ENCODE measurements around the gene HOXA10. TPM values are rescaled to one million over a fixed set of nuclear protein-coding genes. Genes with fewer than 3 reads are reported as not detected.
A peak's percentile ranks its signal among the peaks of the same experiment; 100 is the strongest.

Gene HOXA10
- total RNA-seq, 1 donor from 2014 or later: 36.7 TPM

GRCh38 chr7:27214239-27214950 is 40.3 kb upstream of the HOXA10 start:
- no peak for TF ChIP-seq CTCF (conservative IDR thresholded peaks at IDR 0.05; ENCODE audit: low read depth, low read length)
- DNase-seq (ENCODE audit: low read depth): no peak
- H3K4me3 ChIP-seq (ENCODE audit: low read depth, low read length): no peak overlapping the region

GRCh38 chr7:27213433-27214238 is 39.5 kb upstream of the HOXA10 start:
- H3K4me3 ChIP-seq (ENCODE audit: low read depth, low read length): no peak overlapping the region
- no peak for TF ChIP-seq CTCF (conservative IDR thresholded peaks at IDR 0.05; ENCODE audit: low read depth, low read length)
- DNase-seq (ENCODE audit: low read depth): no peak

DNA sequence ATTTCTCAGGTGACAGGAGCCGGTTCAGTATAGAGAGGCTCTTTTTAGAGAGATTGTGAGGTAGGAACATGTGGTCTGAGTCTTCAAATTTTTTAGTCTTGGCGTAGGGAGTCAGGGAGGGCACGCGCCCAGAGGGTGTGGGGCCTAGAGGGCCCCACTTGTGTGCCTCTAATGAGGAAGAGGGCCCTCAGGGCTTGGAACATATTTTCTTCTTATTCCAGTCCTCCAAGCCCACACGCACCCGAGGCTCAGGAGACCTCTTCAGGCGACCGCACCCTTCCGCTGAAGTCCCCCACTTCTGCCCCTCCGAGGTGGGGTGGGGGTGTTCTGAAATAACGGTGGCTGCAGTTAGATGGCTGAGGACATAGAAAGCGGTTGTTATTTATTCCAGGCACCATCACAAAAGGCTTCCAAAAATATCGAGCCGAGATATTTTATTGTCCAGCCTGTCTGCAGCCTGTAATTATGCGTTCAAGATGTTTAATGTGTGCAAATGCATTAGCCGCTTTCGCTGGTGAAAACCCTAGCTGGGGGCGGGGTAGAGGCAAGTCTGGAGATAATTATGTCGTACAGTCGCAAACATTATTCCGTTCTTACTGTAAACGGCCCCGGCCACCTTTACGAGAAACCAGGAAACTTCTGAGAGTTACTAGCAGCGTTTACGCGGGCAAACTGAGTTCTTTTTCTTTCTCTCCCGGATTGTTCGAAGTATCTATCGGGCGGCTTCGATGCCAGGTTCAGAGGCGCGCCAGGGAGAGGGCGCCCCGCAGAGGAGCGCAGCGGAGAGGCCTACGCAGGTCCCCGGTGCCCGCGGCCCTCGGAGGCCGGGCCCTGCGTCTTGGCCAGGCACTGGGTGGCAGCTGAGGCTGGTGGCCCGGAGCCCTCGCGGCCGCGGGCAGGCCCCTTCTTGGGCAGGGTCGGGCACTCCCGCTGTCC is 38.6 kb upstream of the HOXA10 start:
- DNase-seq (ENCODE audit: low read depth): no peak
- H3K4me3 ChIP-seq (ENCODE audit: low read depth, low read length): no peak overlapping the region
- no peak for TF ChIP-seq CTCF (conservative IDR thresholded peaks at IDR 0.05; ENCODE audit: low read depth, low read length)

DNA sequence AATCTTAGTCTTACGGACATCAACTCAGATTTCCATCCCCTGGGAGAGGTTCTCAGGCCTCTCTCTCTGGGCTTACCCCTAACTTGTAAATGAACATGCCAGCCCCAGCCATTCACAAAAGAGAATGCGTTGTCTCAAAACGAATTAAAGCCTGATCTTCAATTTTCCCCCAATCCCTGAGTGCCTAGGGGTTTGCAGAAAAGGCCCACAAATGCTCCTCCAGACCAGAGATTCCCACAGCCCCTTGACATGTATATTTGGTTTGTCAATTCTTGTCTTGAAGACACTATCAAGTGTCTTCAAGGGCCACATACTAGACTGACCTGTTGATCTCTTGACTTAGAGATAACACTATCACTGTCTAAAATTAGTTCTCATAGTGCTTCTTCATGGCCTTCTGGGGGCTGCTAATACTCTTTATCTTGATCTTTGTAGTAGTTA is 37.7 kb upstream of the HOXA10 start:
- DNase-seq (ENCODE audit: low read depth): no peak
- no peak for TF ChIP-seq CTCF (conservative IDR thresholded peaks at IDR 0.05; ENCODE audit: low read depth, low read length)
- H3K4me3 ChIP-seq (ENCODE audit: low read depth, low read length): no peak overlapping the region

DNA sequence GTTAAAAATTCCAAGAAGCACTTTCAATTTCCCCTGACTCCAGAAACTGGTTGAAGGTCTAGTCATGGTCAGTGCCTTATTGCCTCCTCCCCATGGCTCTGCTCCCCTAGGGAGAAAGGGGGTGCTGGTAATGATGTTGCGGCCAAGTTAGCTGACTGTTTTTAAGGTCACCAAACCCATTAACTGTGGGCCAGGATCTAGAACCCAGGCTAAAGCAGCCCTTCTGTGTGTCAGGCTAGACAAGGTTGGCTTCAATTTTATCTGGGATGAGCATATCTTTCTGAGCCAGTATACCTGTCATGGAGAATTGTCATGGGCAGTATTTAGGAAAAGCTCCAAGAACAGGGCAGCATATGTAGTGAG is 36.9 kb upstream of the HOXA10 start:
- TF ChIP-seq CTCF (conservative IDR thresholded peaks at IDR 0.05; ENCODE audit: low read depth, low read length): no peak
- DNase-seq (ENCODE audit: low read depth): no peak
- H3K4me3 ChIP-seq (ENCODE audit: low read depth, low read length): no peak overlapping the region

DNA sequence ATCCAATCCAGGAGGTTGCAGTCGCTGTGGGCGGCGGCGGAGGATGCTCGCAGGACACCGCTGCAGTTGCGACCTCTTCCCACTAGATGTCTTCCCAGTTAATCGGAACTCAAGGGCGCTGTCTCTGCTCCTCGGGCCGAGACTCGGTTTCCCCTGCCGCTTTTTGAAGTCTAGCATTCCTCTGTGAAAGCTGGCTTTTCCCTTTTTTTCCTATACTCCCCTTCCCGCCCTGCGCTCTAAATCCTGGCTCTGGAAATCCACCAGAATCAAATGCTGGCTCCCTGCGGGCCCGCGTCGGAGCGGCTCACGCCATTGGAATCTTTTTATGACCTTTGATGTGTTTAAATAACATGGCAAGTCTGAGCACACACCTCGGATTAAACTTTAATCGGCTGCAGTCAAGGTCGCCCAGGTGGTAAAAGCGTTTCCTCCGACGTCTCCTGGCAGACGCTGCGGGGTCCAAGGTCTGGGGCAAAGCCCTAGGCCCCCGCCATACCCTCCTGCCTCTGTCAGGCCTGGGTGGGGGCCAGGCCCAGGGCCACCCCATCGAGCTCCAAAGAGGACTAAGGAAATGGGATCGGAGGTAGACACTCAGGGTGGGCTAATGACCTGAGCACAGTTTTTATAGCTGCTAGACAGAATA is 36.4 kb upstream of the HOXA10 start:
- peak; percentile 75 for TF ChIP-seq CTCF (conservative IDR thresholded peaks at IDR 0.05; ENCODE audit: low read depth, low read length)
- no peak for DNase-seq (ENCODE audit: low read depth)
- H3K4me3 ChIP-seq (ENCODE audit: low read depth, low read length): peak overlapping the region; percentile 37
